Esophagus muscularis mucosa (tissue), 4 donors: ENCODE measurements around the gene VIM. TPM values are rescaled to one million over a fixed set of nuclear protein-coding genes. Genes with fewer than 3 reads are reported as not detected.

ENCODE experiments used
- DNase-seq: peaks from one replicate; pipeline ENCODE4 v3.0.0-alpha.2; 2017; ENCODE audit errors: extremely low spot score
- H3K27ac ChIP-seq, 4 donors: fragments of 200-600 bp; sonication (generic); replicated peaks in 1 of 4; 1 replicate in 3 of 4; 2 replicates in 1 of 4; pipeline ENCODE4 v1.5.1; 2016 to 2019; ENCODE audit warnings: mild to moderate bottlenecking in 1 of 4
- H3K27me3 ChIP-seq, 4 donors: fragments of 200-600 bp; sonication (generic); one replicate each; pipeline versions ENCODE4 v1.5.1 to v1.6.0; 2016 to 2019
- H3K36me3 ChIP-seq, 4 donors: fragments of 200-600 bp; sonication (generic); one replicate each; pipeline ENCODE4 v1.5.1; 2016 to 2019
- H3K4me1 ChIP-seq, 4 donors: fragments of 200-600 bp; sonication (generic); one replicate each; pipeline ENCODE4 v1.5.1; 2016 to 2019
- H3K4me3 ChIP-seq, 4 donors: fragments of 200-600 bp; sonication (generic); 1 replicate in 2 of 4; 2 replicates in 2 of 4; pipeline ENCODE4 v1.5.1; 2016 to 2019; ENCODE audit warnings: mild to moderate bottlenecking in 4 of 4, moderate library complexity in 1 of 4
- H3K9me3 ChIP-seq, 4 donors: fragments of 200-600 bp; sonication (generic); 1 replicate in 3 of 4; 2 replicates in 1 of 4; pipeline ENCODE4 v1.5.1; 2016 to 2019
- CTCF ChIP-seq, 3 experiments: fragments of 200-600 bp in 2 of 3; fragments of 450-650 bp in 1 of 3; sonication (generic) in 2 of 3; IDR thresholded peaks; one replicate each; pipeline ENCODE4 v1.5.1; 2017 to 2019; ENCODE audit warnings: antibody characterized with exemption in 3 of 3, mild to moderate bottlenecking in 2 of 3, moderate library complexity in 1 of 3
- EP300 ChIP-seq: sonication (generic); formaldehyde crosslinking; IDR thresholded peaks from one replicate; pipeline ENCODE4 v1.6.1; 2017; ENCODE audit warnings: antibody characterized with exemption
- POLR2A ChIP-seq: fragments of 450-650 bp; IDR thresholded peaks from one replicate; pipeline ENCODE4 v1.6.1; 2017; ENCODE audit warnings: antibody characterized with exemption, moderate library complexity, mild to moderate bottlenecking, low read depth
- POLR2AphosphoS5 ChIP-seq, 2 donors: sonication (generic); formaldehyde crosslinking; IDR thresholded peaks; one replicate each; pipeline ENCODE4 v1.6.1; 2017; ENCODE audit warnings: antibody characterized with exemption in 2 of 2
- WGBS: methylation state at CpG from one replicate; pipeline ENCODE4 v1.1.5; 2018; 5-methylcytosine and 5-hydroxymethylcytosine counted together
- intact Hi-C: fragments of 100-400 bp; cut with DNase I; formaldehyde crosslinking; loops from one replicate; pipeline ENCODE4 v1.15.1; 2023
- total RNA-seq, 4 donors: library from RNA; depleted of rRNA; stranded (reverse); fragments of >200 nt; gene quantifications; one replicate each; pipeline versions ENCODE4 v1.1.0 to v1.2.1, GENCODE V29; 2016

VIM gene
- total RNA-seq, 4 donors from 2014 or later = 1,242 to 2,218 (median 1,951) TPM

- intact Hi-C loops = no loop called here
- DNase-seq = no peak
- H3K27me3 ChIP-seq = no peaks in the 10 kb centered on the region
- WGBS = 93% methylated on average over 4 of the region's 4 CpGs
- TF ChIP-seq POLR2A (no peak), EP300 (no peak), POLR2AphosphoS5 (IDR thresholded peaks at IDR 0.05) (no peak), CTCF (IDR thresholded peaks at IDR 0.05) (no peak)
- H3K4me3 ChIP-seq = no peak overlapping the region
- H3K27ac ChIP-seq = no peak overlapping the region
- peaks cover 0 to 6% (median 0%) of the 10 kb centered on the region in 4 donors for H3K9me3 ChIP-seq
- peaks cover 0 to 8% (median 5%) of the 10 kb centered on the region in 4 donors for H3K4me1 ChIP-seq
- H3K36me3 ChIP-seq = peaks cover 21 to 29% (median 26%) of the 10 kb centered on the region in 4 donors
Observed at GRCh38 chr10:17240616-17241015, 12.6 kb downstream of the VIM start.

GRCh38 chr10:17241611-17242333, 13.7 kb downstream of the VIM start:
- H3K4me1 ChIP-seq = no peaks in the 10 kb centered on the region
- H3K4me3 ChIP-seq = no peak overlapping the region
- H3K9me3 ChIP-seq = peaks cover 0 to 6% (median 0%) of the 10 kb centered on the region in 4 donors
- 91% methylated on average over 5 of the region's 5 CpGs for WGBS
- no peak for TF ChIP-seq POLR2AphosphoS5 (IDR thresholded peaks at IDR 0.05)
- TF ChIP-seq POLR2A = no peak
- TF ChIP-seq CTCF (IDR thresholded peaks at IDR 0.05) = no peak
- TF ChIP-seq EP300 = no peak
- no peak overlapping the region for H3K27ac ChIP-seq
- H3K36me3 ChIP-seq = peaks cover 13 to 17% (median 14%) of the 10 kb centered on the region in 4 donors
- intact Hi-C loops = no loop called here
- H3K27me3 ChIP-seq = no peaks in the 10 kb centered on the region
- no peak for DNase-seq

- no peaks in the 10 kb centered on the region for H3K27me3 ChIP-seq
- DNase-seq = no peak
- TF ChIP-seq POLR2A (no peak), POLR2AphosphoS5 (IDR thresholded peaks at IDR 0.05) (no peak), CTCF (IDR thresholded peaks at IDR 0.05) (no peak), EP300 (no peak)
- H3K27ac ChIP-seq = no peak overlapping the region
- intact Hi-C loops = no loop called here
- no peaks in the 10 kb centered on the region for H3K36me3 ChIP-seq
- no peak overlapping the region for H3K4me3 ChIP-seq
- H3K4me1 ChIP-seq = no peaks in the 10 kb centered on the region
- peaks cover 0 to 6% (median 0%) of the 10 kb centered on the region in 4 donors for H3K9me3 ChIP-seq
Observed at GRCh38 chr10:17244700-17245365, 16.8 kb downstream of the VIM start.

GRCh38 chr10:17247210-17247609, 19.2 kb downstream of the VIM start:
- WGBS = 78% methylated on average over 1 of the region's 1 CpG
- H3K4me3 ChIP-seq = no peak overlapping the region
- TF ChIP-seq EP300 (no peak), POLR2AphosphoS5 (IDR thresholded peaks at IDR 0.05) (no peak), CTCF (IDR thresholded peaks at IDR 0.05) (no peak), POLR2A (no peak)
- H3K4me1 ChIP-seq = no peaks in the 10 kb centered on the region
- DNase-seq = no peak
- no peaks in the 10 kb centered on the region for H3K27me3 ChIP-seq
- no peaks in the 10 kb centered on the region for H3K36me3 ChIP-seq
- intact Hi-C loops = no loop called here
- H3K9me3 ChIP-seq = no peaks in the 10 kb centered on the region
- H3K27ac ChIP-seq = no peak overlapping the region
